GM18951 (cell line): ENCODE results near the gene ZFYVE28.

Experiments used
- POLR2A ChIP-seq: IDR thresholded peaks from 4 replicates; pipeline ENCODE4 v1.6.1; 2011; ENCODE audit warnings: mild to moderate bottlenecking; ENCODE audit not compliant: insufficient read length, insufficient read depth; ENCODE audit errors: extremely low read depth
- in situ Hi-C: fragments of 300-500 bp; cut with MboI; formaldehyde crosslinking; loops from one replicate; pipeline ENCODE4 v1.12.0; 2022; ENCODE audit warnings: low sequenced_read_pairs, mixed read lengths, inconsistent platforms; ENCODE audit not compliant: unreplicated experiment

Gene ZFYVE28

DNA sequence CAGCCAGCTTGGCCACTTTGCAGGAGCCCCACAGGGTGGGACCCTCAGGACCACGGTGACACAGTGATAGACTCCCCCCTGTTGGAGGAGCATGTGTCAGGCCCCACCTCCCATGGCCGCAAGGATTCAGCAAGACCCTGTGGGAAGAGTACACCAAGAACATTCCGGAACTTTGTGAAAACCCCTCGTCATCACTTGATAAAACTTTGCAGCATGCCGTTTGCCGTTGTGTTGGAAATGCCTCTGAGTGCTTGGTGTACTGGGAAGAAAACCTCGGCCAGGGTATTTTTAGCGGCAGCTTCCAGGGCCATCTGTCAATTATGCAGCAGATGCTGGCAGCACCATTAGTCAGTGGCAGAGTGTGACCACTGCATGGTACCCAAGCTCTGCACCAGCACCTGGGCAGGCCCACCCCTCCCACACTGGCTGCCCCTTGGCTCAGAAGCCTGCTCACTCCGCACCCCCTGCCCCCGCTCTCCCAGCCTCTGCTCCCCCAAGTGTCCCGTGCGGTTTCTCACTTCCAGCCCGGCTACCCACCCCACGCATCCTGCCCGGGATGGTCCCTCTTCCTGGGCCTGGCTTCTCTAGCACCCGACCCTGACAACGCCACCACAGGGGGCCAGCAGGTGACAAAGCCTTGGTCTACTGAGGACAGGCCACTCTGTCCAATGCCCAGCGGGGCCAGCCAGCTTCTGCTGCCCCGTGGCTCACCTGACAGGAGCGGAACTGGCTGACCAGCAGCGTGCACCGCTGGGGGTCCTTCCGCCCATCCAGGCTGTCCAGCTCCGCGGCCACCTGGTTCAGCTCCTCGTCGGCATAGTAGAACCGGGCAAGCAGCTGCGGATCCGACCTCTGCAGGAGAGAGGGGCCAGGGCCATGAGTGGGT, 65.0 kb downstream of the ZFYVE28 start:
- no peak for TF ChIP-seq POLR2A
- in situ Hi-C loops = no loop called here

DNA sequence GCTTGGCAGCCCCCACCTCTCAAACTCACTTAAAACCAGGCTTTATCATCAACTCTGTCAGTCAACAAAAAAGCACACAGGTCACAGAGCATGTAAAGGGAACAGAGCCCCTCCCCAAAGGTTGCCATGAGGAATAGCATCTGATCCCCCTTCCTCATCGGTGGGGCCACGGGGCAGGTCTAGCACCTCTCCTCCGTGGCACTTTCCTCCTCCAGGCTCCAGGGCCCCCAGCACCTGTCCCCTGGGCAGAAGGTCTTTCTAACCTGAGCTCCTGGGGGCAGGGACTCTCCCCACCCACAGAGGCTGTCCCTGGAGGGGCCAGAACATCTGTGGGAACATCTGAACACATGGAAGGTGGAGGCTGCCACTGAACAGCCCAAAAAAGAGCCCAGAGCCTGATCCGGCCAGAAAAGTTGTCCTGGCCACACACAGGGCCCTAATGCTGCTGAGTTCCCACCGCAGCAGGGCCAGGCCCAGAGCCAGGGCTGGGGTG, 65.7 kb downstream of the ZFYVE28 start:
- no peak for TF ChIP-seq POLR2A
- in situ Hi-C loops = no loop called here

DNA sequence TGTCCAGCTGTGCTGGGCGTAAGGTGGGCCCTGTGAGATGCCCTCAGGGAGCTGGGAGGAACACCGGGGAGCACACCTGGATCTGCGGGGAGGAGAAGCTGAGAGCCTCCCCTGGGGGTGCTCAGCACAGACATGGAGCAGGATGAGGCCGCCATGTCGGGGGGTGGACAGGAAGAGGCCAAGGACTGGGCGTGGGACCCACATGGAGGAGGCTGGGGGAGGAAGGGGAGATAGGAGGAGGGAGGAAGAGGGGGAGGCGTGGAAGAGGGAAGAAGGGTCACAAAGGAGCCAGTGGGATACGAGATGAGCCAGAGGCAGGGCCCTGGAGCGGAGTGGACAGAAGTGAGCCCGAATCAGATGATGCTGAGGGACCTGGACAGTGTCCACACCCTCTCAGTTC, 66.3 kb downstream of the ZFYVE28 start:
- in situ Hi-C loops = no loop called here
- TF ChIP-seq POLR2A = no peak

DNA sequence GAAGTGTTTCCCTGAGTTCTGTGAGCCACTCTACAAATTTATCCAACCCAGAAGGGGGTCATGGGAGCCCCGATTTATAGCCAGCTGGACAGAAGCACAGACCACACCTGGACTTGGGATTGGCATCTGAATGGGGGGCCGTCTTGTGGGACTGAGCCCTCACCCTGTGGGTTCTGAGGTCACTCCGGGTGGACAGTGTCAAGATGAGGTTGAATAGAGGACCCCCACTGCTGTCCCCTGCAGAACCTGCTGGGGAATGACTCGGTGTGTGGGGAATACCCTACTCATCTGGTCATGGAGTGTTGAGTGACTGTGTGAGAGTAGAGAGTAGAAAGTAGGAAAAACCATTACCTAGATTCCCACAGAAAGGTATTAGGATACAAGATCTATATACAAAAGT, 67.5 kb downstream of the ZFYVE28 start:
- no peak for TF ChIP-seq POLR2A
- in situ Hi-C loops = no loop called here

DNA sequence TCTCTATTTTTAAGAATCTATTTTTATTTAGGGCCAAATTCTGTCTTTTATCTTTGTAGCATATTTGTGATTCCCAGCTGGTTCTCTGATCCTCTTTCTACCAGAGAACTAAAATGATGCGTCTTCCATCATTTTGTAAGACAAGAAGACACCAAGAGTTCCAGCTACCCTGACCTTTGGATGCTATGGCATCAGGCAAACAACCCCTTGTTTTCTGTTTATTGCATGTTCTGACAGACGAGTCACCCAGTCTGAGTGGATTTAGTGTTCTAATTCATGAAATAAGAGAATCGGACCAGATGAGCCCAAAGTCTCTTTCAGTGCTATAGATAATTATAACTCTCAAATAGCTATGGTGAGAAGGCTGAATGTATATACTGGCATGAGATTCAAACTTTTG, 69.7 kb downstream of the ZFYVE28 start:
- in situ Hi-C loops = no loop called here
- TF ChIP-seq POLR2A = no peak

DNA sequence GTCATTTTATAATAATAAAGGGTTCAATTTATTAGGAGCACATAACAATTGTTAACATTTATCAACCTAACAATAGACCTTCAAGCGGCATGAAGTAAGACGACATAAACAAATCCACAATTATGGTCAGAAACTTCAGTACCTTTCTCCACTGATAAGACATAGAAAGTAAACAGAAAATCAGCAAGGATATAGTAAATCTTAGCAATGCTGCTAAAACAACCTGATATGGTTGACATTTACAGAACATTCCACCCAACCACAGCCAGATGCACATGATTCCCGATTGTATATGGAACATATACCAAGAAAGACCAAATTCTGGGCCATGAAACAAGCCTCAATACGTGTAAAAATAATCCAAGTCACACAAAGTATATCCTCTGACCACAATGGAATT, 71.3 kb downstream of the ZFYVE28 start:
- no peak for TF ChIP-seq POLR2A
- in situ Hi-C loops = no loop called here

DNA sequence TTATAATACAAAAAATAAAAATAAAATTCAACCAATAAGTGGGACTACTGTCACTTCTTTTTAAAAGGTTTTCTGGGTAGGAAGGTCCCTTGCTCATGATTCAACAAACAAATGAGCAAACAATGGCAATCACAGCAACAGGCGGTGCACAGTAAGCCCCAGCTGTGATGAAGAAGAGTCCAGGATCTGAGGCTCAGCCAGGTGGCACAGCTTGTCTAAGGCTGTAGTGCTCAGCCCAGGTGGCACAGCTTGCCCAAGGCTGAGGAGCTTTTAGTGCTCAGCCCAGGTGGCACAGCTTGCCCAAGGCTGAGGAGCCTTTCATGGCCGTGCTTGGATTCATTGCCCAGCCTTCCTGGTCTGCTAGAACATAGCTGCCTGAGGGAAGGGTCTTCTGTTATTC, 75.0 kb downstream of the ZFYVE28 start:
- TF ChIP-seq POLR2A = no peak
- in situ Hi-C loops = no loop called here

DNA sequence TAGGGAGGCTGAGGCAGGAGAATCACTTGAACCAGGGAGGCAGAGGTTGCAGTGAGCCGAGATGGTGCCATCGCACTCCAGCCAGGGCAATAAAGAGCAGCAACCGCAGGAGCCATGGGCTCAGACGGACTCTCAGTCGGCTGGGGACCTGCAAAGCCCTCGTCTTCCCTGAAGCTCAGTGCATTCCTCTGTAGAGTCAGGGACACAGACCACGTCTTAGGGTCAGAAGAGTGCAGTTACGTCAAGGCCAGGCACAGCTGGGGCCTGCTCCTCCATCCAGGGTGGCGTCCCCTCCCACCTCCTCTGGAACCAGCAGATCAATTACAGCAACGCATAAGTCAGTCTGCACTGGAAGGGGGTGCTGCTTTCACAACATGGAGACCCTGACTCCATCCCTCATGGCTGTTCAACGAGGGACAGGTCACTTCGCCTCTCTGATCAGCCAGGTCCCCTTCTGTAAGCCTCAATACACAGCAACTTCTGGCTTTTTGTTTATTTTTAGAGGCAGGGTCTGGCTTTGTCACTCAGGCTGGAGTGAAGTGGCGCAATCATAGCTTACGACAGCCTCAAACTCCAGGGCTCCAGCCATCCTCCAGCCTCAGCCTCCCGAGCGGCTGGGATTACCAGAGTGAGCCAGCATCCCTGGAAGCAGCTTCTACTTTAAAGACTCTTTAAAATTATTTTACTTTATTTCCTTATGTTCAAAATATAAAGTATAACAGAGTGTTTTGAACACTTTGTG, 76.4 kb downstream of the ZFYVE28 start:
- TF ChIP-seq POLR2A = no peak
- in situ Hi-C loops = no loop called here

DNA sequence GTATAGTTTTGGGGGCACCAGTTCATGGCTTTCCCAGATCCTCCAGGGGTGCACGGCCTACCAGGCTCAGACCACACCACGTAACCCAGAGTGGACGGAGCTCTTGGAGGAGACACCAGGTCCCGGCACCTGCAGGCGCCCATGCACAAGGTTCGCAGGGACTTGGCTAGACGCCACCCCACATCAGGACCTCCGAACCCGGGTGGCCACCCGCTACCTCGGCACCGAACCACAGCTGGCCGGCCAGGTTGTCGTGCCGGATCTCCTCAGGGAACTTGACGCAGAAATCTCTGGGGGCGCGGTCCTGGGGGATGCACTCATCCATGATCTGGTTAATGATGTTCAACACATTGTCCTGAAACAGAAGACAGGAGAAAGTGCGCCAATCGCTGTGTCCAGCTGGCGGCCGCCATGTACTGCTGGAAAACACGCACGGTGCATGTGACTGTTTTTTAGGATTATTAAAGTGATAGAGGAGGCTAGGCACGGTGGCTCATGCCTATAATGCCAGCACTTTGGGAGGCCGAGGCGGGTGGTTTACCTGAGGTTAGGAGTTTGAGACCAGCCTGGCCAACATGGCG, 77.1 kb downstream of the ZFYVE28 start:
- TF ChIP-seq POLR2A = no peak
- in situ Hi-C loops = no loop called here

DNA sequence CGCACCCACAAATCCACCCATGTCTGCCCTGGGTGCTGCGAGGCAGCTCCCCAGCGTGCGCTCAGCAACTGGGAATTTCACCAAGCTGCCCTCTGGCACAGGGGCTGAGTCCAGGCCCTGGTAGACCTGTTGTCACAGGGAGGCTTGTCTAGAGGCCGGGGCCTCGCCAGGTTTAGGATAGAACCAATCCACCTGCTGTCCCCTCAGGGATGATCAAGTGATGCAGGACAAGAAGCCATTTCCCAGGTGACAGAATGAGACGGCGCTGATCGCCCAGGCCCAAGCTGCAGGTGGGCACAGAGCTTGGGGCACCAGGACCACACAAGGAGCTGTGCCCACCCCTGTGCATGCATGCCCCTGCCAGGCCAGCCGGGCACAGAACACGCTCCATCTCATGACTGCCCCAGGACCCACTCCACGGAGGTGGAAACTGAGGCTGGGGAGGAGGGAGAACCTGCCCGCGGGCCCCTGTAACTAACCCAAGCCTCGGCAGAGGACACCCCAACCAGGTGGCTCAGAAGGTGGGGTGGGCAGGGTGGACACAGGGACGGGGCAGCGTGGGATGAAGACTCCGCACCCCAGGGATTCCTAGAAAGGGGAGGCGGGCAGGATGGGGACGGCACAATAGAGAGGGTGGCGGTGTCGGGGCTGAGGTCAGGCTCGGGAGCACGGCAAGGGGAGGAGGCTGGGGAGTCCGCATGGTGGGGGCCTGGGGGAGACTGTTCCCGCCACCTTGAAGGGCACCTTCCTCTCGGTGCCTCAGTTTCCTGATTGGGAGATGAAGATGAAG, 78.0 kb downstream of the ZFYVE28 start:
- in situ Hi-C loops = no loop called here

DNA sequence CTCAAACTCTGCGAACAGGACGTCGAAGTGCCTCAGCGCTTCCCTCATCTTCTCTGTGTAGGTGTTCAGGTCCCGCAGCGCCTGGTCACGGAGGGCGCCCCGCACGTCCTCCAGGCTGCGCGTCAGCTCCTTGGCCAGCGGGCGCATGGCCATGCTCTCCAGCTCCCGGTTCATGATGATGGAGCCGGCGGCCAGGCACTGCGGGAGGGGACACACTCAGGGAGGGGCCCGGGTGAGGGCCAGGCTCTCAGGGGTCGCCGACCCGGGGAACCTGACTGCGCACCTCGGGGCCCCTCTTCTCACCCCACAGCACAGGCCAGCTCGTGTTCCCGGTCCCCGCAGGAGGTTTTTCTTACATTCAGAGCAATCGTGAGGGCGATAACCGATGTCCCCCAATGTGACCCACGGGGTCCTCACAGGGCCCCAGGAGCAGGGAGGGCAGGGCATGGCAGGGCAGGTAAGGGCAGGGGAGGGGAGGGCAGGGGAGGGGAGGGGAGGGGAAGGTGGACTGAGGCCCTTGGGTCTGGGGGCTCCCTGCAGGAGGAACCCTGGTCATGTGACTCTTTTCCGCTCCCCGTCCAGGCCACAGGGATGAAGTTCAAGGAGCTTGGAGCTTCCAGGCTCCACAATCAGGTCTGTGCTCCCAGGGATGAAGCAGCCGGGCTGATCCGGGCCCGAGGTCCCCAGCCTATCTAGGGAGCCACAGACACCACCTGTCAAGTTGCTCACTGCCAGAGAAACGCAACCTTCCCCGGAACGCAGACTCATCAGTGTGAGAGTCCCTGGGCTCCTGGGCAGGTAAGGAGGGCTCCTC, 78.8 kb downstream of the ZFYVE28 start:
- in situ Hi-C loops = no loop called here
- no peak for TF ChIP-seq POLR2A

More for the DNA sequence above, 78.0 kb downstream of the ZFYVE28 start:
- no peak for TF ChIP-seq POLR2A
